ENCODE measurements around the gene GK.
"Not testable (repeated sequence)": the region's sequence is repeated elsewhere in the genome, so short reads cannot be mapped to it uniquely, and the experiment has no call there.

GK gene

GRCh38 chrX:30654989-30655607, 1.9 kb downstream of the GK start:
- DNase-seq = no peak

- no peak for DNase-seq
These were observed 2.8 kb downstream of the GK start for GRCh38 chrX:30655991-30656390.

GRCh38 chrX:30657196-30658161, 4.3 kb downstream of the GK start:
- no peak for DNase-seq

- no peak for DNase-seq
These were observed 6.2 kb downstream of the GK start for GRCh38 chrX:30659421-30659820.

- DNase-seq = no peak
These were observed 8.0 kb downstream of the GK start for GRCh38 chrX:30661228-30661627.

- no peak for DNase-seq
These were observed 10.1 kb downstream of the GK start for GRCh38 chrX:30663322-30663721.

GRCh38 chrX:30665471-30665870, 12.2 kb downstream of the GK start:
- no peak for DNase-seq

GRCh38 chrX:30666094-30666493, 12.9 kb downstream of the GK start:
- no peak for DNase-seq

- no peak for DNase-seq
These were observed 15.4 kb downstream of the GK start for GRCh38 chrX:30668581-30668980.

- not testable (repeated sequence) for DNase-seq
These were observed 18.0 kb downstream of the GK start for GRCh38 chrX:30671189-30671588.

- DNase-seq = no peak
These were observed 20.0 kb downstream of the GK start for GRCh38 chrX:30673127-30673796.

GRCh38 chrX:30673884-30674598, 20.8 kb downstream of the GK start:
- DNase-seq = no peak

GRCh38 chrX:30674799-30675198, 21.6 kb downstream of the GK start:
- DNase-seq = no peak

GRCh38 chrX:30679369-30679768, 26.1 kb downstream of the GK start:
- no peak for DNase-seq

GRCh38 chrX:30680618-30681017, 27.4 kb downstream of the GK start:
- no peak for DNase-seq

GRCh38 chrX:30688641-30689040, 35.4 kb downstream of the GK start:
- DNase-seq = no peak

GRCh38 chrX:30689116-30689515, 35.9 kb downstream of the GK start:
- no peak for DNase-seq

- no peak for DNase-seq
These were observed 37.1 kb downstream of the GK start for GRCh38 chrX:30690330-30690729.

- no peak for DNase-seq
These were observed 40.9 kb downstream of the GK start for GRCh38 chrX:30693999-30694650.

- DNase-seq = no peak
These were observed 49.5 kb downstream of the GK start for GRCh38 chrX:30702736-30703135.

- DNase-seq = no peak
These were observed 53.1 kb downstream of the GK start for GRCh38 chrX:30706216-30706775.

- no peak for DNase-seq
These were observed 59.0 kb downstream of the GK start for GRCh38 chrX:30712214-30712613.
